HT-29 (cell line): Measurements from ENCODE around the gene OR10J1. TPM values are rescaled to one million over a fixed set of nuclear protein-coding genes. Genes with fewer than 3 reads are reported as not detected.
"Not testable (repeated sequence)": the region's sequence is repeated elsewhere in the genome, so short reads cannot be mapped to it uniquely, and the experiment has no call there.

ENCODE experiments used
- DNase-seq: peaks from one replicate; pipeline ENCODE4 v3.0.0-alpha.2; 2015; ENCODE audit warnings: low spot score
- total RNA-seq: library from RNA; depleted of rRNA; stranded (reverse); fragments of >200 nt; shearing (Covaris generic); gene quantifications from 2 replicates; pipeline ENCODE4 v1.2.3, GENCODE V29; 2014; rRNA removed

The OR10J1 gene, protein sequence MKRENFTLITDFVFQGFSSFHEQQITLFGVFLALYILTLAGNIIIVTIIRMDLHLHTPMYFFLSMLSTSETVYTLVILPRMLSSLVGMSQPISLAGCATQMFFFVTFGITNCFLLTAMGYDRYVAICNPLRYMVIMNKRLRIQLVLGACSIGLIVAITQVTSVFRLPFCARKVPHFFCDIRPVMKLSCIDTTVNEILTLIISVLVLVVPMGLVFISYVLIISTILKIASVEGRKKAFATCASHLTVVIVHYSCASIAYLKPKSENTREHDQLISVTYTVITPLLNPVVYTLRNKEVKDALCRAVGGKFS
- total RNA-seq: not detected in 2 replicates

- no peak for DNase-seq
These were observed at the start of gene OR10J1 for GRCh38 chr1:159439422-159439821. Gene OR10J1 (plus strand): TSS chr1:159439722. CDS start chr1:159439792, 70 bp downstream.

DNA sequence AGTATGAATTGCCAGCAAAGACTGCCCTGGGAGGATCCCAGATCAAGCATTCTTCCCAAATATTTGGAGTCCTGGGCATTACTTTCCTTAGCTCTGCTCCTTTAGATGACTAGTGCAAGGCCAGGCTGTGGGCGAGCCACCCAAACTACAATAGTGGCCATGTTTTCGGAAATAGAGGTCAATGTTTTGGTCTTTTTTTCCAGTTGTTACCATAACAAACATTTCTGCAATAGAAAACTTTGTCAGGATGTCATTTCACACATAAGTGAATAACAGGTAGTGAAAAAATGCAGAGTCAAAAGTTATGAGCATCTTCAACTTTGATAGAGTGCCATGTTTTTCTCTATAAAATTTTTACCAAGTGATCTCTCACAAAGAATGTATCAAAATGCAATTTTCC, 32.7 kb upstream of the OR10J1 start:
- no peak for DNase-seq

- no peak for DNase-seq
These were observed 30.6 kb upstream of the OR10J1 start for GRCh38 chr1:159408862-159409400.

GRCh38 chr1:159421821-159422220, 17.7 kb upstream of the OR10J1 start:
- DNase-seq: no peak

DNA sequence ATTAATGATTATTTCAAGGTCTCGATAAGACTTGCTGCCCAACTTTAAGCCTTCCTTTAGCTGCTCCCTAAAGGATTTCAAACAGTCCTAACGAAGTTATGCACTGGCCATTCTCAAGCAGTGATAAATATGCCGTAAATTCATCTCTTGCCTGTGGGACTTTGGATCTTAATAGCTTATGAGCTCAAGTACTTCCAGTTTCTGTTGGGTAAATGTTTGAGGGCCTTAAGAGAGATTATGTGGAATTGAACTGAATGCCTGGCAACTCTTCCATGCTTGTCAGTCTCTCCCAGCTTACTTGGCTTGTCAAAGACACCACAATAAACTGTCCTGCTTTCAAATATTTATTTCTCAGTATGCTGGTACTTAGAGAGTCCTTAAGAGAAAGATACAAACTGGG, 11.0 kb upstream of the OR10J1 start:
- no peak for DNase-seq

- no peak for DNase-seq
These were observed 10.3 kb upstream of the OR10J1 start for GRCh38 chr1:159429074-159429861.

DNA sequence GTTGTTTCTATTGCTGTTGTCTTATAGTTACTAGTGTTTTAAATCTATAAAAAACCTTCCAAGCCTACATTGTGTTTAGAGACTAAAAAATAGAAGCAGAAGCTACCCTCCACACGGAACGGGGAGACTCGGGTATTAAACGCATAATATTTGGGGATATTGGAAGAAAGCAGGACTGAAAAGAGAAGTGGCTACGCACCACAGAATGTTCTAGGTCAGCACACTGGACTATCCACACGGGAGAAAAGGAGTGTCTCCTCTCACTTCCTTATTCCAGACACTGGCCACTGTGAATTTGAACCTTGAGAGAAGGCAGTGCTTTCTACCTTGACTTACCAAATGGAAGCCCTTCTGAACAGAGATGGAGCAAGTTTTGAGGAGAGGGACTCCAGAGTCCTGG, 8.5 kb upstream of the OR10J1 start:
- DNase-seq: no peak

DNA sequence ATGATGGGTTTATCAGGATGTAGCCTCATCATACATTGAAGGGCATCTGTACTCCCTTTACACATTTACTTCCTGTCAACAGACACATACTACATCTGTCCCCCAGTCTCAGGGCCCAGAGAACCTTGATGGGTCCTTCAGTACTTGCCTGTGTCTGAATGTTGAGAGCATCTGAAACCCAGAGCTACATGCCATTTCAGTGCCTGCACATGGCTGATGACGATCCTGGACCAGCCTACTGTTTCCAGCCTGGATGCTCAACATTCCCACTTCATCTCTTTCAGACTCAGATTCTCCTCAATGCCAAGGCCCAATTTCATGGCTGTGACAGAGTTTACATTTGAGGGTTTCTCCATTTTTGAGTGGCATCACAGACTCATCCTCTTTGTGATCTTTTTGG, 7.6 kb upstream of the OR10J1 start, which contains the start of gene OR10J4:
Gene OR10J4, plus strand, starts transcription at position 301 of the 400 bp plus-strand sequence.
- DNase-seq: no peak

DNA sequence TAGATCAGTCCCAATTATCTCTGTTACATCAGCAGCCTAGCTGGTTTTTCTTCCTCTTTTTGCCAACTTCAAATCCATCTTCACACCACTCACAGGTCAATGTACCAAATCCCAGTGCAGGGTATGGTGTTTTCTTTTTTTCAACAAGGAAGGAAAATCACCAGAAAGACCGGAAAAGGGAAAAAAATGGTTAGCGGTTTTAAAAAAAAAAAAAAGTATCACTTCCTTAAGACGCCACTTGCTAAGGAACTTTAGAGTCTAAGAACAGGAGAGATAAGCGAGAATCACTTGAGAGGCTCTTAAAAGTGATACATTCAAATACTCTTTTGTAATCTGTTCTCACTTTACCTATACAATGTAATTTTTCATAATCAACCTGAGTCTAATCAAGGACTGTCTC, 3.1 kb upstream of the OR10J1 start:
- DNase-seq: no peak

- no peak for DNase-seq
These were observed 1.8 kb downstream of the OR10J1 start for GRCh38 chr1:159441360-159441759.

GRCh38 chr1:159442428-159442827, 2.9 kb downstream of the OR10J1 start:
- DNase-seq: no peak

DNA sequence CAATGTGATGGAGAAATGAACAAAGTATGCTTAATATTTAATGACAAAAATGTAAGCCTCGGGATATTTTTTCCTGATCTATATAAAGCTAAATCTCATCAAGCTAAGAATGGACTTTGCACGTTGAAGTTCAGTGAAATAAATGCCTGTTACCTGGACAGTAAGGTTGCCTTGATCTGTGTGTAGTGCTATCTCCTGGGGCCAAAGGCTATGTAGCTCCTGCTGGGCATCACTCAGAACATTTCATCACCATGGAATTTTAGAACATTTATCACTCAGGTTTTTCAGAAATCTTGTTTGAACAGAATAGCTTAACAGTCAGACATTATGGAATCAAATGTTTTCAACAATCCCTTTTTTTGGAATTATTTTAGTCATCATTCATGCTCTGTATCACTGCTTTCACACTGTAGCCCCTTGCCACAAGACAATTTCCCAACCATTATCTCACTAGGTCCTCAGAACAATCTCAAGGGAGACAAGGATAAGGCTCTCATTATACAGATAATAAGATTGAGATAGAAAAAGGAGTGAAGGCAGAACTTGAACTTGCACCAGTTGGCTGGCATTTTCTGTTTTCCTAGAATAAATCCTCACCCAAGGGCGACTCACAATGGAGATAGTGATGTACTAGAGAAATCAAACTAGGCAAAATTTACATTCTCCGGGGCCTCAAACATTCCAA, 3.7 kb downstream of the OR10J1 start:
- DNase-seq: no peak

- DNase-seq: no peak
These were observed 5.0 kb downstream of the OR10J1 start for GRCh38 chr1:159444511-159444910.

- DNase-seq: no peak
These were observed 8.7 kb downstream of the OR10J1 start for GRCh38 chr1:159448181-159448580.

GRCh38 chr1:159449605-159450004, 10.1 kb downstream of the OR10J1 start:
- DNase-seq: not testable (repeated sequence)

DNA sequence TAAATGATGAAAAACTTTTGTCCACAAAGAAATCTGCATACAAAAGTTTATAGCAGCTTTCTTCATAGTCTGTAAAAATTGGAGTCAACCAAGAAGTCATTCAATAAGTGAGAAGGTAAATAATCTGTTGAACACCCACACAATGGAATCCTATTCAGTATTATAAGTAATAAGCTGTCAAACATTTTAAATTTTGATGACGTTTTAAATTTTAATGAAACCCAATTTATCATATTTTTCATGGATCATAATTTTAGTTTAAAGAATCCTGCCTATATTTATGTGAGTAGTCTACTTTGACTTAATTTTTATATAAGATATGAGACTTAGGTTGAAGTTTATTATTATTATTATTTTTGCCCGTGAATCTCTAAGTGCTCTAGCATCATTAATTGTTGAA, 20.0 kb downstream of the OR10J1 start:
- no peak for DNase-seq

- DNase-seq: no peak
These were observed 25.7 kb downstream of the OR10J1 start for GRCh38 chr1:159465191-159465603.

DNA sequence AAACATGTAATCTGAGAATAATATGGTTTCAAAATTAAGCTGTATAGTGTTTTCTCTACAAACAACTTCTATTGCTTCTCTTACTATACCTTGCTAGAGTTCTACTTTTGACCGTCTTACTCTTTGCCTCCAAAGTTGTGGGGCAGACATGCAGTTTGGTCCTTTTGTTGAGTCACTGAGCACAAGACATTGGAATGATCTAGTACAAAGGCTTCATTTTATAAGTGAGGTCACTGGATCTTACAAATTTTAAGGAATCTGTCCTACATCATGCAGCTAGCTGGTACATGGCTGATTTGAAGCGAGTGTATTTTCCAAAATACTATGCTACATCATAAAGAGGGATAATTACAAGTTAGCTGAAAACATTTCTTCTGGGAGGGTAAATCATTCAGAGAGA, 28.8 kb downstream of the OR10J1 start:
- no peak for DNase-seq

DNA sequence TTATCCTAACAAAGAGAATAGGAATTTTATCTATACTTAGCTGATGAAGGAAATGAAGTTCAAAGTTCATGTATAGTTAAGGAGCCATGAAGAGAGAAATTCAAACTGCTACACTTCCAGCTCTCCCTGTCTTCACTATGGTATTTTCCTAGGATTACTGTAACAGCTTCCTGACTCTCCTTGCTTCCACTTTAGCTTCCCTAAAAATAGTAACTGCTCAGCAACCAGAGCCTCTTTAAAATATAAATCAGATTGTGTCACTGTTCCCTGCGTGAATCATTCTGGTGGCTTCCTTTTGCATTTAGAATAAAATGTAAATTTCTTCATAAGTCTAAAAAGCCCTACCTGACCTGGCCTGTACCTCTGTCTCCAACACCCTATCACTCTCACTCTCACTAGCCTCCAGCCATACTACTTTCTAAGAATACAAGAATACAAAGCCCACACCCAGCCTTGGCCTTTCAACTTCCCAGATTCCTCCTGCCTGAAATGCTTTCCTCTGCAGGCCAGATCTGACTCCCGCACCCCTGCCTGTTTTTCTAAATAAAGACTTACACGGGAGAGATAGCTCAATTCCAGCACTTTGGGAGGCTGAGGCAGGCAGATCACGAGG, 30.5 kb downstream of the OR10J1 start:
- DNase-seq: no peak

DNA sequence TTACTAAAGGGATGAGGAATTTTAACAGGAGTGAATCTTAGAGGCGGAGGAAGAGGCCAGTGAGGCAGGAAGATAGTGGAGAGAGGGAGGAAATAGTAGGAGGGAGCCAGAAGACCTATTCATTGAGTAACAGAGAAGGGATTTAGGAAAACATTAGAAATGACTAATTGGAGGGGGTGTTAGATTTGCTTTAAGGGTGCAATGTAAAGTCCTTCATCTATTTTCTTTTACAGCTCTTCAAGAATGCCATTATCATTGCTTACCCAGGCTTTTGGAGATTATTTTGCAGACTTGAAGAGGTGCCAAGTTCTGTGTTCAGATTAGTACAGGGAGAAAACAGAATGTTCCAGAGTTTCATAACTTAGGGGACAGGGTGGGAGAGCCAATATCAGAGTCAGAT, 33.8 kb downstream of the OR10J1 start:
- no peak for DNase-seq

- no peak for DNase-seq
These were observed 35.4 kb downstream of the OR10J1 start for GRCh38 chr1:159474926-159475325.

- no peak for DNase-seq
These were observed 44.0 kb downstream of the OR10J1 start for GRCh38 chr1:159483501-159483900.
